Fibroblast of skin of left quadriceps (primary cell): Measurements from ENCODE around the gene PRX.
"Not testable (repeated sequence)": the region's sequence is repeated elsewhere in the genome, so short reads cannot be mapped to it uniquely, and the experiment has no call there.

Experiments used
- DNase-seq, 2 experiments: peaks; one replicate each; pipeline ENCODE4 v3.0.0-alpha.2; 2013; ENCODE audit warnings: low read depth in 2 of 2

The PRX gene, protein sequence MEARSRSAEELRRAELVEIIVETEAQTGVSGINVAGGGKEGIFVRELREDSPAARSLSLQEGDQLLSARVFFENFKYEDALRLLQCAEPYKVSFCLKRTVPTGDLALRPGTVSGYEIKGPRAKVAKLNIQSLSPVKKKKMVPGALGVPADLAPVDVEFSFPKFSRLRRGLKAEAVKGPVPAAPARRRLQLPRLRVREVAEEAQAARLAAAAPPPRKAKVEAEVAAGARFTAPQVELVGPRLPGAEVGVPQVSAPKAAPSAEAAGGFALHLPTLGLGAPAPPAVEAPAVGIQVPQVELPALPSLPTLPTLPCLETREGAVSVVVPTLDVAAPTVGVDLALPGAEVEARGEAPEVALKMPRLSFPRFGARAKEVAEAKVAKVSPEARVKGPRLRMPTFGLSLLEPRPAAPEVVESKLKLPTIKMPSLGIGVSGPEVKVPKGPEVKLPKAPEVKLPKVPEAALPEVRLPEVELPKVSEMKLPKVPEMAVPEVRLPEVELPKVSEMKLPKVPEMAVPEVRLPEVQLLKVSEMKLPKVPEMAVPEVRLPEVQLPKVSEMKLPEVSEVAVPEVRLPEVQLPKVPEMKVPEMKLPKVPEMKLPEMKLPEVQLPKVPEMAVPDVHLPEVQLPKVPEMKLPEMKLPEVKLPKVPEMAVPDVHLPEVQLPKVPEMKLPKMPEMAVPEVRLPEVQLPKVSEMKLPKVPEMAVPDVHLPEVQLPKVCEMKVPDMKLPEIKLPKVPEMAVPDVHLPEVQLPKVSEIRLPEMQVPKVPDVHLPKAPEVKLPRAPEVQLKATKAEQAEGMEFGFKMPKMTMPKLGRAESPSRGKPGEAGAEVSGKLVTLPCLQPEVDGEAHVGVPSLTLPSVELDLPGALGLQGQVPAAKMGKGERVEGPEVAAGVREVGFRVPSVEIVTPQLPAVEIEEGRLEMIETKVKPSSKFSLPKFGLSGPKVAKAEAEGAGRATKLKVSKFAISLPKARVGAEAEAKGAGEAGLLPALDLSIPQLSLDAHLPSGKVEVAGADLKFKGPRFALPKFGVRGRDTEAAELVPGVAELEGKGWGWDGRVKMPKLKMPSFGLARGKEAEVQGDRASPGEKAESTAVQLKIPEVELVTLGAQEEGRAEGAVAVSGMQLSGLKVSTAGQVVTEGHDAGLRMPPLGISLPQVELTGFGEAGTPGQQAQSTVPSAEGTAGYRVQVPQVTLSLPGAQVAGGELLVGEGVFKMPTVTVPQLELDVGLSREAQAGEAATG (N-terminal part only)

DNA sequence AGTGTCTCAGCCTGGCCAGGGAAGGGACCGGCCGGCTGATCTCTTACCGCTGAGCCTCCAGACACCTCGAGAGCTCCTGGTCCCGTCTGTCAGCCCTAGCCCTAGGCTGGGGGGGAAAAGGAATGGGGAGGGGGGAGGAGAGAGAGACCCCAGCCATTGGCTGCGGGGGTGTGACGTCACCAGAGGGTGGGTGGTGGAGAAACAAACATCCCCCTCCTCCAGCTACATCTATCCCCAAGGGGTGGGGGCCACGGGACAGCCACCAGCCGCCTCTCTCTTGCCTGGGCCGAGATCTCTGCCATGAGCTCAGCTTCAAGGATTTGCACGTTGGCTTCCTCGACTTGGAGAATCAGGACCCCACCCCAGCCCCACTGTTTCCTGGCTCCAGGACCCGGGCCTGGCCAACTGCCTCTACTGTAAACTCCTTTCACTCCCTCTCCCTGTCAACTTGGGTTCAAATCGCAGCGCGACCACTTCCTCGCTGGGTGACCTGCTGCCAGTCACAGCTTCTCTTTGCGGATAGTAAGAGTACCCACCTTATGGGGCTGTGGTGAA, at the start of gene PRX:
PRX (minus strand) TSS at position 88 of the 555 bp plus-strand sequence. CDS start 5,446 bp downstream, outside the sequence.
- no peak for DNase-seq

DNA sequence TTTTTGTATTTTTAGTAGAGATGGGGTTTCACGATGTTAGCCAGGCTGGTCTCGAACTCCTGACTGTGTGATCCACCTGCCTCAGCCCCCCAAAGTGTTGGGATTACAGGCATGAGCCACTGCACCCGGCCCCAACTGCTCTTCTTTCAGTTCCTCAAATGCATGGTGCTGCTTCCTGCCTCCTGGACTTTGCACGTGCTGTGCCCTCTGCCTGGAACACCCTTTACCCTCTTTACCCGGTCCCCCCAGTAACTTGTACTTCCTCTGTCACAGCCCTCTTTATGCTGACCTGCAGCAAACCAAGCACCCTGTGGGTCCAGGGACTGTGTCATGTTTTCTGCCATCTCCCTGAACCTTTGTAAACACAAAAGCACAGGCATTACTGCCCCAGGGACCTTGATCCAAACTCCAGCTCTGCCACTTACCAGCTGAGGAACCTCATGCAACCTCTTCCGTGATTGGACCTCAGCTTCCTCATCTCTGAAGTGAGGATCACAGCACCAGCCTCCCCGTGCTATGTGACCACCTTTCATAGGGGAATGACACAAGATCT, 48.6 kb upstream of the PRX start:
- no peak for DNase-seq

DNA sequence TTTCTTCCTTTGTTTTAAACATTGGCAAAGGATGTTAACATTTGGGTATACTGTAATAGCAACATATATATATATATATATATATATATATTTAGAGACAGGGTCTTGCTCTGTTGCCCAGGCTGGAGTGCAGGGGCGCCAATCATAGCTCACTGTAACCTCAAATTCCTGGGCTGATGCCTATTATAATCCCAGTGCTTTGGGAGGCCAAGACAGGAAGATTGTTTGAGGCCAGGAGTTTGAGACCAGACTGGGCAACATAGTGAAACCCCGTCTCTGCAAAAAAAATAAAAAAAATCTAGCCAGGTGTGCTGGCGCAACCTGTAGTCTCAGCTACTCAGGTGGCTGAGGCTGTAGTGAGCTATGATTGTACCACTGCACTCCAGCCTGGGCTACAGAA, 47.0 kb upstream of the PRX start:
- no peak for DNase-seq

DNA sequence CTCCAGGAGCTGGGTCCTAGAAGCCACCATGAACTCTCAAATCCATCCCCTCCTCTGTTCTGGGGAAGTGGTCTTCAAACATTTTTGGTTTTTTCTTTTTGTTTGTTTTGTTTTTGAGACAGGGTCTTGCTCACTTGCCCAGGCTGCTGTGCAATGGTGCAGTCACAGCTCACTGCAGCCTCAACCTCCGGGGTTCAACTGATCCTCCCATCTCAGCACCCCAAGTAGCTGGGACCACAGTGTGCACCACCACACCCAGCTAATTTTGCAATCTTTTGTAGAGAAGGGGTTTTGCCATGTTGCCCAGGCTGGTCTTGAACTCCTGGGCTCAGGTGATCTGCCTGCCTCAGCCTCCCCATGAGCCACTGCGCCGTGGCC, 45.4 kb upstream of the PRX start:
- no peak for DNase-seq

DNA sequence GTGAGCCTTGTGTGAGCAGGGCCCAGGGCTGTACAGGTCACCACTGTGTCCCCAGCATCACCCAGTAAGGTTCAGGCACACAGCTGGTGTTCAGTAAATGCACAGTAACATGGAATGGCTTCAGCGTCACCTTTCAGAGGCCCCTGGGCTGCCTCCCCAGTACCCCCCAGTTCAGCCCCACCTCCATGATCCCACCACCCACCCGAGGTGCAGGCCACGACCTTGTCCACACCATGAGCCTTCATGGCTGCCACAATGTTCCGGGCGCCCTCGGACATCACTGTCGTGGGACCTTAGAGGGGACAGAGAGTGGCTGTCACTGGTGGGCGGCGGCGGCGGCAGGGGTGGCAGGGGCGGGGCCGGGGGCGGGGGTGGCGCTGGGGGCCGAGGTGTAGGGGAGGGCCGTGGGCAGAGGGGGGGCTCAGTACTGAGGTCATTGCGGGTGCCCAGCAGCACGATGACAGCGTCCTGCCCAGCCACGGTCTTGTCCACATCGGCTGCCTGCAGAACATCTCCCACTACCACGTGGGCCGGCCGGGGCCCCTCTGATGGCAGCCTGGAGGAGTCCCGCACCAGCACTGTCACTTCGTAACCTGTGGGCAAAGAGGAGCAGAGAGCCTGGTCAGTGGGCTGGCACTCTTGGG, 44.9 kb upstream of the PRX start:
- no peak for DNase-seq

DNA sequence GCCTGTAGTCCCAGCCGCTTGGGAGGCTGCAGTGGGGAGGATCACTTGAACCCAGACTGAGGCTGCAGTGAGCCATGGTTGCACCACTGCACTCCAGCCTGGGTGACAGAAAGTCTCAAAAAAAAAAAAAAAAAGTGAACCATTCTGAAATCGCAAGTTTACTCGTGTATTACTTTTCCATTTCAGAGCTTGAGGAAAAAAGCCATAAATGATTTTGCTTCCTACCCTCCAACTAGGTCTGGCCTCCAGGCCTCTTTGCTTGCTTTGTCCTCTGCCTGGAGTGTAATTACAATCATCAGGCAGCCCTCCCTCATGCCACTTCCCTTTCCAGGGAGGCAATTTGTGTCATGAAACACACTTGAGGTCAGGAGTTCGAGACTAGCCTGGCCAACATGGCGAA, 43.9 kb upstream of the PRX start:
- DNase-seq = no peak

DNA sequence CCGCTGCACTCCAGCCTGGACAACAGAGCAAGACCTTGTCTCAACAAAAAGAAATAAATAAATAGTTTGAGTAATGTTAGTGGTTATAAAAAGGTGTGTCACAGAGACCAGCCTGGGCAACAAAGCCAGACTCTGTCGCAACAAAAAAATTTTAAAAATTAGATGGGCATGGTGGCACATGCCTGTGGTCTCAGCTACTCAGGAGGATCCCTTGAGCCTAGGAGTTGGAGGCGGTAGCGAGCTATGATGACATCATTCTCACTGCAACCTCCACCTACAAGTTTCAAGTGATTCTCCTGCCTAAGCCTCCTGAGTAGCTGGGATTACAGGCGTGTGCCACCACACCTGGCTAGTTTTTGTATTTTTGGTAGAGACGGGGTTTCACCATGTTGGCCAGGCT, 40.8 kb upstream of the PRX start:
- DNase-seq = not testable (repeated sequence)

DNA sequence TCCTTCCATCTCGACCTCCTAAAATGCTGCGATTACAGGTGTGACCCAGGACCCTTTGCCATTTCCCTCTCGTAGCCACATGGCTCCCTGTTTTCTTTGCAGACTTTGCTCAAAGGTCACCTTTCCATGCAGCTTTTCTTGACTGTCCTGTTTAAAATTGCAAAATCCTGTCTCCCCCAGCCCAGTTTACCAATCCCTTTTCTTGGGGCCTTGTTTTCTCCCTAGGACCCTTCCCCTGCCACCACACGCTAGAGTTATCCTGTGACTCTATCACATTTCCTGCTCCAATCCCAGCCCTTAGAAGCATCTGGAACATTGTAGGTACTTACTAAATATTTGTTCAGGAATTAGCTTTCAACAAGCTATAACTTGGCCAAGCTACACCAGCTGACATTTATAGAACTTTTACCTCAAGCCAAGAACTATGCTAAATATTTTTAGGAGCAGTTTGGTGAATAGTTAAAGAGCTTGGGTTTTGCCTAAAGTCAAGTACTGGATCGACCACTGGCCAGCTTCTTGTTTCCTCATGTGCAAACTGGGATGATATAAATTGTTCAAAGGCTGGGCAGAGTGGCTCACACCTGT, 40.1 kb upstream of the PRX start:
- DNase-seq = no peak

DNA sequence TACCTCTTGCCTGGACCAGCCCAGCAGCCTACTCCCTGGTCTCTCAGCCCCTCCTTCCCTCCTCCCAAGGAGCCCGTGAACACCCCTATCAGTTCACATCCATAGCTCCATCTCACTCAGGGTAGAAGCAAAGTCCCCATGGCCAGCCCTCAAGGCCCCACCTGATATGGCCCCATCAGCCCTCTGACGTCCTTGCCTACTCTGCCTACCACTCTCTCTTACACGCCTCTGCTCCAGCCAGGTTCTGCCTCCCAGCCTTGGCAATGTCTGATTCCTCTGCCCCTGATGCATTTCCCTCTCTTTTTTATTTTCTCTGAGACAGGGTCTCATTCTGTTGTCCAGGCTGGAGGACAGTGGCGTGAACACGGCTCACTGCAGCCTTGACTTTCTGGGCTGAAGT, 38.8 kb upstream of the PRX start:
- no peak for DNase-seq

DNA sequence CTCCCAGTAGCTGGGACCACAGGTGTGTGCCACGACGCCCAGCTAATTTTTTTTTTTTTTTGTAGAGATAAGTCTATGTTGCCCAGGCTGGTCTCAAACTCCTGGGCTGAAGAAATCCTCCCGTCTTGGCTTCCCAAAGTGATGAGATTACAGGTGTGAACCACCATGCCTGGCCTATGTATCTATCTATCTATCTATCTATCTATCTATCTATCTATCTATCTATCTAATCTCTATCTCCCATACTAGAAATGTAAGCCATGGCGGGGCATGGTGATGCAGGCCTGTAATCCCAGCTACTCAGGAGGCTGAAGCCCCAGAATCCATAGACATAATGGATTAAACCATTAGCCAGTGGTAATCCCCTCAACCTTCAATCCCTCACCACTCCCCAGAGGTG, 37.5 kb upstream of the PRX start:
- no peak for DNase-seq

DNA sequence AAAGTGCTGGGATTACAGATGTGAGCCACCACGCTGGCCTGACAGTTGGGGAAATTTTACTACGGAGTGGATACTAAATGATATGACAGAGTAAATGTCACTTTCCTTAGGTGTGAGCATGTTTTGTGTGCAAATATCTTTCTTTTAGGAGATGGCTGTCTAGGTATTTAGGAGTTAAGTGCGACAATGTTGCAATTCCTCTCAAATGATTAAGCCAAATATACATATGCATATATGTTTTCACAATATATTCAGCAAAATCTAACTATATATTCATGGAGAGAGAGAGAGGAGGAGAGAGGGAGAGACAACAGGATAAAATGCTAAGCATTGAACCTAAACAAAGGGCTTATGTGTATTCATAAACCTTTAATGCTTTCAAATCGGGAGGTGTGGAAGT, 36.3 kb upstream of the PRX start:
- no peak for DNase-seq

DNA sequence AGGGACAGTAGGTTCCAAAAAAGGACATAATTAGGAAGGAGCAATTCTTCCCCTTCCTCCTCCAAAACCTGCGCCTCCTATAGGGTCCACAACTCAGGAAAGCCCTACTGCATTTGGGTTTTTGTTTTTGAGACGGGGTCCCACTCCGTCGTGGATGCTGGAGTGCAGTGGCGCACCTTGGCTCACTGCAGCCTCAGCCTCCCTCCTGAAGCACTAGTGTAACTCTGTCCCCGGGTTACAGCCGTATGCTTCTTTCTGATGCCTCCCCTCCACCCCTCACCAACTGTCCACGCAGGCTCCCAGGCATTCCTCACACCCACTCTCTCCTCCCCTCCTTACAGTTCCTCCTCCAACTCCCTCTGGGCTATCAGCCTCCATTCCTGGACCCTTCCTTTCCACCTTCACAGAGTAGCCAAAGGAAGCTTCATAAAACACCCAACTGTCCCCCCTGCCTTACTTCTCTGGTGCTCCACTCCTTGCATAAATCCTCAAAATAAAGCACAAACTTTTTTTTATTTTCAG, 33.1 kb upstream of the PRX start:
- DNase-seq = no peak

DNA sequence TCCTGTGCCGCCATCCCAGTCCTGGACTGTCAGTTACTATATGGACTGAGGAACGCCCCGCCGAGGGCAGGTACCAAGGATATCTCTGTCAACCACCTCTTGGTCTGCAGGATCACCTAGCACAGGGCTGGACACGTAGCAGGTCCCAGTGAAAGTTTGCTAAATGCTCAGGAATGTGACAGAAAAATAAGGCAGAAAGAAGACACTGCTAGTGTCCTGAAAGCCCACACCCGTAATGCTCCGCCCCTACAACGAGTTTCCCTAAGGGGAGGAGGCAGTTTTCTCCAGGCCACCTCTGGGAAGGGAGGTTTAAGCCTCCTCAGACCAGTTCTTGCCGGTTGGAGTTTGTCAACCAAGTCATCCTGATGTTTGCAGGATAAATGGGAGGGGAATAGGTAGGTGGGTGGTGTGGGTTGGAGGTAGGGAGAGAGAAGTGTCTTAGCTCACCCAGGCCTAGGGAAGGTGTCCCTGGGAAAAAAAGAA, 32.6 kb upstream of the PRX start:
- DNase-seq = no peak

DNA sequence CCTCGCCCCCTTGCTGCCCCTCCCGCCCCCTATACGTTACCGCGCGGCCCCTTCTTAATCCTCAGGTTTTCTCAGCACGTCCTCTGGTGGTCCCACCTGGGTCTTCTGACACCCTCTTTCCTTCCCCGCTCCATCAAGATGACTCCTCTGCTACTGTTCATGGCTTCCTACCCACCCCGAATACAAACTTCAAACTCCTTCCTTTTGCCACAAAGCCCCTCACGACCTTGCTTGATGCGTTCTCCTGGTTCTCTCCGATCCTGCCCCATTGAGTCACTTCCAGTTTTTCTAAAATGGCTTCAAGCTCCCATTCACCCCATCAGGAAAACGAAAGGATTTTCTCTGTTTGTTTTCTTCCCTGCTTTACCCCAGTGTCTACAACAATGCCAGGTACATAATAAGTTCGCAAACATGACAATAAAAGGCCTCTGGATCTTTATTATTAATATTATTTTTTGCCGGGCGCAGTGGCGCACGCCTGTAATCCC, 31.7 kb upstream of the PRX start:
- no peak for DNase-seq

DNA sequence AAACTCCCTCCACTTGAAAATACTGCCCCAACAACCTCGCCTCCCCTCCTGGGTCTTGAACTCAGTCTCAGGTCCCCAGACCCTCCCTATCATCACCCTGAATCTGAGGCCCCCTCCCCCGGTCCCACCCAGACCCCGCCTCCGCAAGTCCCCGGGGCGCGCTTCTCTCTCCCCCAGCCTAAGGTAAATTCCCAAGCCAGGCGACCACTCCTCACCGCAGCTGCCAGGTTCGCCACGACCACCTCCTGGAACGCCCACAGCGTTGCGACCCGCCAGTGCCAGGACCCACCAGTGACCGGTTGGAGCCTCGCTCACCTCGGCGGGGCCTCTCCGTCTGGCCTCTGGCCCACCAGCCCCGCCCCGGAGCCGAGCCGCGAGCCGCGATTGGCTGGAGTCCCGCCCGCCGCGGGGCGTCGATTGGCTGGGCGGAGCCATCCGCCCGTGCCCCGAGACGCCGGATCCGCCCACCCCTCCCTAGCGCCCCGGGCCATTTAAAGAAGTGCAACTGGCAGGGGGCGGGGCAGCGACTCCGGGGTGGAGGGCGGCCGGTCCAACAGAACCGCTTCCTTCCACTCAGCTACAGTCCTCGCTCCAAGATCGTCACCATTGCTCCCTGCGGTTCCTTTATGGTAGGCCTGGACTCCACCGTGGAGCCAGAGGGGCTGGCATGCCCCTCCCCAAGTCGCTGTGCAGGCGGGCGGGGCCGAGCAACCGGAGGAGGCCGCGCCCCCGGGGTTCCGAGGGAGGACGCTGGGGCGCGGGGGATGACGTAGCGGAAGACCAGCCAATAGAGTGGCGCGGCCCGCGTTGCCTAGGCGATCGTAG, 31.0 kb upstream of the PRX start, which contains the start of gene SERTAD3:
SERTAD3 (minus strand) TSS at position 336 of the 825 bp plus-strand sequence. CDS start 2,255 bp downstream, outside the sequence.
- DNase-seq = peak; percentile 90 to 91

DNA sequence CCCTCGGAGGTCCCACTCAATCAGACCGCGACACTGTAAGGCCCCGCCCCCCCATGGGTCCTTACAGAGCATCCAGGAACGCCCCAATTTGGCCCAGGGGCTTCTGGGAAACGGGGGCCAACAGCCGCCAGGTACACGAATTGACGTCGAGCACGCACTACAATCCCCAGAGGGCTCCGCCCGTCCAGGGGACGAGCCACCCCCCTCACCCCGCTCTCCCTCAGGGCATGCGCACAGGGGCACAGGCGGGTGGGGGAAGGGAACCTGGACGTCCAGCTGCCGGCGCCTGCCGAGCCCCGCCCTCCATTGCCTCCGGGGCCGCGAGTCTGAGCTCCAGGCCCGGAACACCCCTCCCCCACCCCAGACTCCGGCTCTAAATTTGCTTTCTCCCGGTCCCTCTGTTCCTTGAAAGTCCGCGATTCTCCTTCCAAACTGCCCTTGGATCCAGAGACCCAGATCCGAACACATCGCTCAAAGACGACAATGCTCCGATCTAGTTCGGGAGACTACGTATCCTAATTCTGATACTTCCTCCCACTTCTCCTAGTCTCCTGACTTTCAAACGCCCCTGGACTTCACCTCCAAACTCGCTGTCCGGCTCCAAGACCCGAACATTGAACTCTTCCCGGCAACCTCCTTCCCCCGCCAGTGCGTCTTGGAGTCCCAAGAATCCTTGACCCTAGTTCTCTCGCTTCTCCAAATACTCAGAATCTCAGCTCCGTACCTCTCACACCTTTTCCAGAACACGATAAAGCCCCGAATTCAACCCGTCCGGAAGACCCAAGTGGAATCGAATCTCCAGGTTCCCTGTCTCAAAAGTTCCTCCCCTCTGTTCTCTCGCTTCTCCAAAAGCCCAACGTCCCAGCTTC, 30.2 kb upstream of the PRX start:
- peak; percentile 100 for DNase-seq

DNA sequence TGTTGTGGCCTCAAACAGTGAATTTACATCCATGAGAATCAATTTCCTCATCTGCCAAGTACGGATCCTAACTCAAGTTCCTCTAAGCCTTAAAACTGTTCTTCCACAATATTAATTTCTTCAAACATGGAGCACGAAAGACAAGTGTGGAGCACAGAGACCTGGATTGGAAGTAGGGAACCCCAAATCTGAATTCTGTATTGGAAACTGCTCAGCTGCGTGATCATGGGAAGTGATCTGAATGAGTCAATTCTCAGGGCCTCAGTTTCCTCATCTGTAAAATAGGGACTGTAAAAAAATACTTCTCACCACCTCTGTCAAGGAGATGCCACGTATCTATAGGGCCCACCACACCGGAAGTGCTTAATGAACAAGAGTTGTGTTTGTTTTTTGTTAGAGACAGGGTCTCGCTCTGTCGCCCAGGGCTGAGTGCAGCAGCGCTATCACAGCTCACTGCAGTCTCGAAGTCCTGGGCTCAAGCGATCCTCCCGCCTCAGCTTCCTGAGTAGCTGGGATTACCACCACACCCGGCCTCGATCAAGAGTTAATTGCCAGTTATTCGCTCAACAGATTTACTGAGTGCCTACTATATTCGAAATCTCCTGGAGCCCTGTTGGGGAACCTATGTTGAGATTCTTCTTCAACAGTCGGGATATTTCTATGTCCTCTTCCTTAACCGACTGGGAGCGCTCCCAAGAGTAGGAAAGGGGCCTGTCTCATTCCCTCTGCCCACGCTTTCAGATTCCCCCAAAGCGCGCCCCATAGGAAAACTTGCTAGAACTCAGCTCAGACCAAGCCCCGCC, 29.4 kb upstream of the PRX start:
- DNase-seq = no peak
